ENCODE results near the gene SETBP1.

Gene SETBP1

DNA sequence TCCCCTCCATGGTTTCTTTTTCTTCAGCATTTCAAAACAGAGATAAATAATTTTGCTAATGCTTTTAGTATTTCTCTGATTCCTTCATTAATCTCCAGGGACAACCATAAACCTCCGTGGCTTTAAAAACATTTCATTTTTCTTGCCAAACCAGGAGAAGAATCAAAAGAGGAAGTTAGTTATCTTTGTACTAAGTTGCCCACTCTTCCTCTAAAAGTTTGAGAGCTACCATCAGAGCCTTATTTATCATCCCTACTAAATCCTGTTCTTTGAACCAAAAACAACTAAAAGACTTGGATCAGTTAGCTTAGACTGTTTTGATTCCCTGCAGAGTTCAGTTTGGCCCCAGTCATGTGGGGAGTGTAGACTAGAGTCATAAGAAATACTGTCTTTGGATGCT is 208.4 kb downstream of the SETBP1 start:
- in situ Hi-C loops (cut with HindIII; ENCODE audit: low pct_unique_long_range_greater_than_20kb, low sequenced_read_pairs): no loop called here
- TF ChIP-seq JUND (IDR thresholded peaks at IDR 0.05; ENCODE audit: low read depth): no peak
- no peak for DNase-seq (ENCODE audit: low read depth in 1 of 2, low spot score in 1 of 2)

DNA sequence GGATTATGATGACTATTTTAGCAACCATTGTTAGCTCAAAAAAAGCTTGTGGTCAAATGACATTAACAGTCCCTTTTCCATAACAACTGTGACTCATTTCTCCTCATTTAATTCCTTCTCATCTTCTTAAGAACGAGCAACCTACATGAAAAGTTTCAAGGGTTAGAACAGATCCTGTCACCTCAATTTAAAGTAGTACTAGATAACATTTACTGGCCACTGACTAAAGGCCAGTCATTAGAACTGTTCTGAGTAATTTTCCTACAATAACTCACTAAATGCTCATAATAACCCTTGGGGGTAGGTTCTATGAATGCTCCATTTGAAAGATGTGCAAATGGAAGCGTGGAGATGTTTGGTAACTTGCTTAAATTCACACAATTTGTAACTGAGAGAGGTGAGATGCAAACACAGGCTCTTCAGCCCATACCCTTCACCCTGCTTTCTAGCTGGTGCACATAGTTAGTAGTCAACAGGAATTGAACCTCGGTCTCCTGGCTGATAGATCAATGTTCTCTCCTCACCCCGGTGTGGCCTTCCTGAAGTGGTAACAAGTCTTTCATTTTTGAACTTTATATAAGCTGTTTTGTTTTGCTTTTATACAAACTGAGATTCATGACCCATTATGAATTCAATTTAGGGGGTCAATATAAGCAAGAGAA is 212.5 kb downstream of the SETBP1 start:
- in situ Hi-C loops (cut with HindIII; ENCODE audit: low pct_unique_long_range_greater_than_20kb, low sequenced_read_pairs): no loop called here
- no peak for DNase-seq (ENCODE audit: low read depth in 1 of 2, low spot score in 1 of 2)
- no peak for TF ChIP-seq JUND (IDR thresholded peaks at IDR 0.05; ENCODE audit: low read depth)

DNA sequence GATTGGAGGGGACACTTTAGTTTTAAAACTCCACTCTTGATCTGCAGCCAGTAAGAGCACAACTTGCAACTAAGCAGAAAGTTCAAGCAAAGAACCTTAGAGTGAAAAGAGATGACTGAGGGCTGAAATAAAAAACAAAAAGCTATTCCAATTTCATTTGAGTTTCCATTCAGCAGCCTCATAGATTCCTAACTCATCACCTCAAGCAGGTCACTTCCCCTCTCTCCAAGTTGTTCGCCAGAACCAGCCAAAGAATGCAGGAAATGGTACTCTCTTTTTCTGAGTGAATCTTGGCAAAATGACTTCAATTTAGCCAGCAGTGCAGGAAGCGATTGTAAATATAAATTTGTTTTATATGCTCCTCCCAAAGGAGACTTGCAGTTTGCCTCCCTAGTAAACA is 213.3 kb downstream of the SETBP1 start:
- in situ Hi-C loops (cut with HindIII; ENCODE audit: low pct_unique_long_range_greater_than_20kb, low sequenced_read_pairs): no loop called here
- DNase-seq (ENCODE audit: low read depth in 1 of 2, low spot score in 1 of 2): no peak
- no peak for TF ChIP-seq JUND (IDR thresholded peaks at IDR 0.05; ENCODE audit: low read depth)

DNA sequence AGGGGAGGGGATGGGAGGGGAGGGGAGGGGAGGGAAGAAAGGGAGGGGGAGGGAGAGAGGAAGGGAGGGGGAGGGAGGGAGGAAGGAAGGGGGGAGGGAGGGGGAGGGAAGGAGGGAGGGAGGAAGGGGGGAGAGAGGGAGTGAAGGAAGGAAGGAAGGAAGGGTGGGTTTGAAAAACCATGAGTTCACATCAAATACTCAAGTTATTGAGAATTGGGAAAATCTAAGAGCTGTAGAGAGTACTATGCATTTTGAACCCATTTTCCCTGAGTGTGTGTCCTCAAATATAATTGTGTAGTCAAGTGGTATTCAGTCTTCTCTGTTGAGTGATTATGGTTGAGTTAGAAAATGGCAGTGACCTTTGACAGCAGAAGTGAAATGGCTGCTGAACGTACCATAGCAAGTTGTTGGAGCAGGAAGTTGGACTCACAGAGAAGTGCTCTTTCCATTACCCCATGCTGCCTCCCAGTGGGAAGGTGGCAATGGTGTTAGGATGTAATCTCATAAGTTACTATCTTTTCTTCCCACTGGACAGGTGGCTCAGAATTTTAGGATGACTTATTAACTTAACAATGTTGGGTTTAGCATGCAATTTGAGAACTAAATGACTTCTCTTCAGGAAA is 214.6 kb downstream of the SETBP1 start:
- in situ Hi-C loops (cut with HindIII; ENCODE audit: low pct_unique_long_range_greater_than_20kb, low sequenced_read_pairs): no loop called here
- no peak for TF ChIP-seq JUND (IDR thresholded peaks at IDR 0.05; ENCODE audit: low read depth)
- DNase-seq (ENCODE audit: low read depth in 1 of 2, low spot score in 1 of 2): peak; percentile 3 to 80

DNA sequence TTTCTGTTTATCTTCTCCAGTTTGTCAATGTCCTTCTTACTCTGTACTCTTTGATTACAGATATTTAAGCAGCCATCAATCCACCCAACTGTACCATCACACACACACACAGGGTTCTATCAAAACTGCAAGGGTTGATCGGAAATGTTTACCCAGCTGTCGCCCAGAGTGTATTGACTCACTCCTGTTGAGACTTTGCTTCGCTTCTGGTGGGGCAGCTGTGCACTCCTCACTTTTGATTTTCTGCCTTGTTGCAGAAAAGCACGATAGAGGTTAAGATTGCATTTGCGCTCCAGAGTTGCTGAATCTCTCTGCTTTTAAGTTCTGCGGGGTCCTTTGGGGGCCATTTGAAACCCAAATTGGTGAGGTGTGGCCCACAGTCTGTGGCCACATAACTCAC is 216.2 kb downstream of the SETBP1 start:
- no peak for DNase-seq (ENCODE audit: low read depth in 1 of 2, low spot score in 1 of 2)
- TF ChIP-seq JUND (IDR thresholded peaks at IDR 0.05; ENCODE audit: low read depth): no peak
- in situ Hi-C loops (cut with HindIII; ENCODE audit: low pct_unique_long_range_greater_than_20kb, low sequenced_read_pairs): no loop called here

DNA sequence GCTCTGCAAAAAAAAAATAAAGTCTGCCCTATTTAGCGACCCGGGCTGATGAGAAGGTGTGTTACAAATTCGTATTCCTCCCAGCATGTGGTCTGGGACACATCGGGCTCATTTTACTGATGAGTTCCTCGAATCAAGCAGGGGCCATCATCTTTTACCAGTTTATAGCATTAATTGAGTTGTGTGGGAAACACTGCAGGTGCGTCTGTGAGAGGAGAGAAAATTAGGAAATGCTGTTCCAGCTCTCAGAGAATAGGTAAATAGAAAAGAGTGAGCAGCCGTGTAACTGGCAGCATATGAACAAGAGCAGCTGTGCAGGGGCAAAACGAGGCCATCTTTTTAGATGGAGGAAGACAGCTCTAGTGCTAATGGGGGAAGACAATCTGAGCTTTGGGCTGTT is 216.7 kb downstream of the SETBP1 start:
- in situ Hi-C loops (cut with HindIII; ENCODE audit: low pct_unique_long_range_greater_than_20kb, low sequenced_read_pairs): no loop called here
- no peak for TF ChIP-seq JUND (IDR thresholded peaks at IDR 0.05; ENCODE audit: low read depth)
- no peak for DNase-seq (ENCODE audit: low read depth in 1 of 2, low spot score in 1 of 2)

DNA sequence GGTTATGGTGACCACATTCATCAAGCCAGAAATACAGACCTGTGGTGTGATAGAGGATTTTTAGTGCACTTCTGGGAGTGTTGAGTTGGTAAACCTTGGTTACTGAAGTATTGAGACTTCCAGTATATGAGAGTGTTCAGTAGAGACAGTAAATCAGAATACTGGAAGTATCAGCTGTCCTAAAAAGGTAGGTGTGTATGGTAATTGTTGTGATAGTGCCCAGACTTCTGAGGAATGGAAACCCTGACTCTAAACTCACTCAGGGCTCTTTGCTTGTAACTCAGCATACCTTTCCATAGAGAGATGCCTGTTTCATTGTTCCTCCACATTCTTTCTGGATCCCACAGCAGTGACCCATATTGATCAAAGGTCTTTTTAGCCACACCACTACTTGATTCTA is 217.1 kb downstream of the SETBP1 start:
- in situ Hi-C loops (cut with HindIII; ENCODE audit: low pct_unique_long_range_greater_than_20kb, low sequenced_read_pairs): no loop called here
- TF ChIP-seq JUND (IDR thresholded peaks at IDR 0.05; ENCODE audit: low read depth): no peak
- no peak for DNase-seq (ENCODE audit: low read depth in 1 of 2, low spot score in 1 of 2)

DNA sequence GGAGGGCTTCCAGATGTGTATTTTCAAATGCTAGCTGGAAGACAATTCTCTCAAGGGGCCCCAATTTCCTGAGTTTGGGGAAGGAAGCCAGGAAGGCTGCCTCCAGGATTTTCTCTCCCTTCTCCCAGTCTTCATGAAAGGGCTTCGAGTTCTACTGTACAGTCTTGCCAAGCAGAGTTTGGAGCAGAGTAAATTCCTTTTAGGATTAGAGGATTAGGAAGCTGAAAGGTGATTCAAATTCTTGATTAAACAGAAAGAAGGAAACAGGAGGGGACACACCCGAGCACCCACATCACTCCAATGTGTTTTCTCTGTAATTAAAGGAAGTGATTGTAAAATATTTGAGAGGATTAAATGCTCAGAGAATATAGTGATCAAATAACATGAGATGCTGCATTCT is 217.8 kb downstream of the SETBP1 start:
- in situ Hi-C loops (cut with HindIII; ENCODE audit: low pct_unique_long_range_greater_than_20kb, low sequenced_read_pairs): no loop called here
- no peak for DNase-seq (ENCODE audit: low read depth in 1 of 2, low spot score in 1 of 2)
- TF ChIP-seq JUND (IDR thresholded peaks at IDR 0.05; ENCODE audit: low read depth): no peak

DNA sequence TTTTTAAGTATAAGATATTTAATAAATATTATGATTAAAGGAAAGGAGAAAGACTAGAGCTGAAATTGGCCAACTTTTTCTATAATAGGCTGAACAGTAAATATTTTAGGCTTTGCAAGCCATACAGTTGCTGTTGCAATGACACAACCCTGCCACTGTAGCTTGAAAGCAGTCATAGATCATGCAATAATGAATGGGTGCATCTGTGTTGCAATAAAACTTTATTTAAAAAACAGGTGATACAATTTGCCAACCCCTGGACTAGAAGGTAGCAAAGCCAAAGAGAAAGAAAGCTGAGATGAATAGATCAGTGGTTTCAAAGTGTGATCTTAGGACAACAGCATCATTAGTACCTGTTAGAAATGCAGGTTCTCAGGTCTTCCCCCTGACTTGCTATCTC is 219.1 kb downstream of the SETBP1 start:
- TF ChIP-seq JUND (IDR thresholded peaks at IDR 0.05; ENCODE audit: low read depth): no peak
- DNase-seq (ENCODE audit: low read depth in 1 of 2, low spot score in 1 of 2): no peak
- in situ Hi-C loops (cut with HindIII; ENCODE audit: low pct_unique_long_range_greater_than_20kb, low sequenced_read_pairs): no loop called here

DNA sequence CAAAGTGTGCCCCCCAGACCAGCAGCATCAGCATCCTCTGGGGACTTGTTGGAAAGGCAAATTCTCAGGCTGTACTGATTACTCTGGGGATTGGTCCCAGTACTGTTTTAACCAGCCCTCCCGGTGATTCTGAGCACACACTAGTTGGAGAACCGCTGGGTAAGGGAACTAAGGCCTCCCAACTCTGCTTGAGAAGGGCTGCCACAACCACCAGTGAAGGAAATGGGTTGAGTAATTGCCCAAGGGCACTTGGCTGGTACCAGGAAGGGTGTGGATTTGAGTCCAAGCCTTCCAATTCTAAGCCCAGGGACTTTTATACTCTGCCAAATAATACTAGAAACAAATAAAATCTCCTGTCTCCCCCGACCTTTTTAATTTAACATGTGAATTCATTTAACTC is 219.9 kb downstream of the SETBP1 start:
- no peak for TF ChIP-seq JUND (IDR thresholded peaks at IDR 0.05; ENCODE audit: low read depth)
- DNase-seq (ENCODE audit: low read depth in 1 of 2, low spot score in 1 of 2): no peak
- in situ Hi-C loops (cut with HindIII; ENCODE audit: low pct_unique_long_range_greater_than_20kb, low sequenced_read_pairs): no loop called here

DNA sequence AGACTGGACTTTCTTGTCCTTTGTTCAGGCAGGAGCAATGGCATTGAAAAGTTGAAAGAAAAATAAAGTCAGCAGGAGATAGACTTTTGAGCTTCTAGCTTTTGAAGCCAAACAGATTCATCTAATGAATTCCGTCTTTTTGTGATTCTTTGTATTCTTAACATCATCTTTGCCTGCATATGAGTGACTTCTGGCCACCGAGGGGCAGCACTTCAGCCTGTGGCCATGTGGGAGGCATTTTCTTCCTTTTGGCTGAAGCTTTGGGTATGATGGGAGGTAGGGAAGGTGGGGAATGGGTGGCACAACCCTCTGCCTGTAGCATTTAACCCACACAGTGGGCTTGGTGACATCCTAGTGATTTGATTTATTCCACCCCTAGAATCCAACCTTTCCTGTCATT is 220.6 kb downstream of the SETBP1 start:
- in situ Hi-C loops (cut with HindIII; ENCODE audit: low pct_unique_long_range_greater_than_20kb, low sequenced_read_pairs): no loop called here
- DNase-seq (ENCODE audit: low read depth in 1 of 2, low spot score in 1 of 2): peak in 1 of 2 experiments; percentile 14
- TF ChIP-seq JUND (IDR thresholded peaks at IDR 0.05; ENCODE audit: low read depth): no peak

DNA sequence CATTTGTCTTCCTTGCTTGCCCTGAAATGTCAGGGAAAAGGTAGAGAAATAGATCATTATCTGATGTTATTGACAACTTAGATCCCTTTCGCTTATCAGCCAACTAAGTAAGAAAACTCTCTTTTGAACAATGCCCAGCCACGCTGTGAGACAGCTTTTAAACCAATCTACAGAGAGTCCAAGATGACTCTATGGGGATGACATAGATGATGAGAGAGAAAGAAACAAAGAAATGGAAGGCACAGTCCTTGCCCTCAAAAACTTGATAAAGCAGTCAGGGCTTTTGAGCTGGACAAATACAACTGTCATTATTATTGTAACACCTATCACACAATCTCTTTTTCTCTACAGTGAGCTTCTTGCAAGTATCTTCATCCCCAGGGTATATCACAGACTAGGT is 222.6 kb downstream of the SETBP1 start:
- no peak for DNase-seq (ENCODE audit: low read depth in 1 of 2, low spot score in 1 of 2)
- no peak for TF ChIP-seq JUND (IDR thresholded peaks at IDR 0.05; ENCODE audit: low read depth)
- in situ Hi-C loops (cut with HindIII; ENCODE audit: low pct_unique_long_range_greater_than_20kb, low sequenced_read_pairs): no loop called here

DNA sequence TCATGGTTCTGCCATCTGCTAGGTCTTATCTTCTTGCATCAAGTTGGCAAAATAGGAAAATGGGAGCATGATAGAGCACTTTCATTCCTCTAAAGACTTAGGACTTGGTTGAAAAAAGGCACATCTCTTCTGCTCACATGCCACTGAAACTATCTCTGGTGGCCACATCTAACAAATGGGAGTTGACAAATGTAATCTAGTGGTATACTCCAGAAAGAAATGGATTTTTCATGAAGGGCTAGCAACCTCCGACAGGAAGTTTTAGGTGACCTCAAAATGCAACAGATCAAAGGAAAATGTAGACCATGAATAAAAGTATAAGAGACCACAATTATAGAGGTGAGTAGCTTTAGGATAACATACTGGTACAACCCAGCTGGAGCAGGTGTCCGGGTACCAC is 224.1 kb downstream of the SETBP1 start:
- in situ Hi-C loops (cut with HindIII; ENCODE audit: low pct_unique_long_range_greater_than_20kb, low sequenced_read_pairs): no loop called here
- DNase-seq (ENCODE audit: low read depth in 1 of 2, low spot score in 1 of 2): no peak
- TF ChIP-seq JUND (IDR thresholded peaks at IDR 0.05; ENCODE audit: low read depth): no peak

DNA sequence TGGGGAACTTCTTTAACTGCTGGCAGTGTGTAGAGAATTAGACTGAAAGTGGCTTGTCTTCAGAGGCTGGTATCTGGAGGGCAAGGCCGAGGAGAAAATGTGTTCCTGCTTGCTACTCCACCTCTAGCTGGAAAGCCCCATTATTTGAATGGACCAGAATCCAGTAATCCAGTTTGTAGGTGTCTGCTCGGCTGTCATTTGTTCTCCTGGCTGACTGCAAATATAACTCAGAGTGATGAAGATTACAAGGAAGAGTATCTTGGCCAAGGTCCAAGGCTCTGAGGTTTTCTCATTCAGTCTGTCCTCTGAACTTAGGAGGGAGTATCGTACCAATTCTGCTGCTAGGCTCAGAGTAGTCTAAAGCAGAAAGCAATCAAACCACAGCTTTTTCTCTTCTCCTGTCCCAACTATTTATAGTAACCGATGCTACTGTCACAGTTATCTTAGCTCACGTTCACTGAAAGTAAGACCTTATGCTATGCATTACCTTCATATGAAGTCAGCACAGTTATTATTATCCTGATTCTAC is 228.6 kb downstream of the SETBP1 start:
- TF ChIP-seq JUND (IDR thresholded peaks at IDR 0.05; ENCODE audit: low read depth): no peak
- in situ Hi-C loops (cut with HindIII; ENCODE audit: low pct_unique_long_range_greater_than_20kb, low sequenced_read_pairs): no loop called here
- DNase-seq (ENCODE audit: low read depth in 1 of 2, low spot score in 1 of 2): no peak
